HPDE6-E6E7 (cell line): ENCODE results near the gene REXO4.

Source experiments
- DNase-seq: peaks from one replicate; pipeline ENCODE4 v3.0.0; 2011; ENCODE audit warnings: missing footprints; ENCODE audit errors: extremely low spot score

REXO4 gene

GRCh38 chr9:133449760-133450159 lies 31.9 kb upstream of the REXO4 start:
- DNase-seq: peak; percentile 84

GRCh38 chr9:133448487-133448972 lies 30.7 kb upstream of the REXO4 start:
- no peak for DNase-seq

- no peak for DNase-seq
Measured at GRCh38 chr9:133445293-133445969, 27.6 kb upstream of the REXO4 start.

GRCh38 chr9:133443982-133444381 lies 26.2 kb upstream of the REXO4 start:
- DNase-seq: no peak

GRCh38 chr9:133443248-133443647 lies 25.4 kb upstream of the REXO4 start:
- DNase-seq: no peak

- no peak for DNase-seq
Measured at GRCh38 chr9:133441571-133441970, 23.8 kb upstream of the REXO4 start.

GRCh38 chr9:133440874-133441273 lies 23.1 kb upstream of the REXO4 start:
- no peak for DNase-seq

GRCh38 chr9:133439337-133439736 lies 21.5 kb upstream of the REXO4 start:
- no peak for DNase-seq

GRCh38 chr9:133437753-133438531 lies 20.1 kb upstream of the REXO4 start:
- no peak for DNase-seq

GRCh38 chr9:133436681-133437080 lies 18.9 kb upstream of the REXO4 start:
- DNase-seq: no peak

GRCh38 chr9:133433351-133433843 lies 15.6 kb upstream of the REXO4 start:
- DNase-seq: no peak

- no peak for DNase-seq
Measured at GRCh38 chr9:133430244-133430643, 12.4 kb upstream of the REXO4 start.

GRCh38 chr9:133429641-133430161 lies 11.9 kb upstream of the REXO4 start:
- DNase-seq: no peak

- no peak for DNase-seq
Measured at GRCh38 chr9:133429214-133429613, 11.4 kb upstream of the REXO4 start.

GRCh38 chr9:133428617-133429101 lies 10.8 kb upstream of the REXO4 start:
- peak; percentile 32 for DNase-seq

- no peak for DNase-seq
Measured at GRCh38 chr9:133427658-133428348, 10.0 kb upstream of the REXO4 start.

GRCh38 chr9:133426011-133426410 lies 8.2 kb upstream of the REXO4 start:
- no peak for DNase-seq

- DNase-seq: no peak
Measured at GRCh38 chr9:133425049-133425632, 7.3 kb upstream of the REXO4 start.

- DNase-seq: no peak
Measured at GRCh38 chr9:133424187-133424586, 6.4 kb upstream of the REXO4 start.

- DNase-seq: no peak
Measured at GRCh38 chr9:133423216-133423615, 5.4 kb upstream of the REXO4 start.
